Kidney (tissue), 14 donors: ENCODE measurements around the gene S1PR5. TPM values are rescaled to one million over a fixed set of nuclear protein-coding genes. Genes with fewer than 3 reads are reported as not detected.

Experiments
- DNase-seq, 5 donors: peaks; one replicate each; pipeline ENCODE4 v3.0.0-alpha.2; 2013 to 2020
- FAIRE-seq: peaks from 2 replicates; lab custom pipeline; 2012; peaks lifted over from hg19 to GRCh38; lab: Jason Lieb, UNC
- H3K27ac ChIP-seq, 2 donors: one replicate each; pipeline ENCODE4 v1.7.0; 2013; ENCODE audit warnings: low read depth in 2 of 2, low read length in 2 of 2, inconsistent platforms in 1 of 2
- H3K27me3 ChIP-seq: one replicate; pipeline ENCODE4 v1.7.1; 2013; ENCODE audit warnings: low read length, inconsistent platforms; ENCODE audit not compliant: control insufficient read depth, insufficient read depth
- H3K36me3 ChIP-seq, 3 donors: one replicate each; pipeline versions ENCODE4 v1.7.0 to v1.7.1; 2013; ENCODE audit warnings: low read length in 3 of 3, control low read depth in 1 of 3, inconsistent platforms in 1 of 3; ENCODE audit not compliant: insufficient read depth in 3 of 3, control insufficient read depth in 2 of 3
- H3K4me1 ChIP-seq, 3 donors: one replicate each; pipeline versions ENCODE4 v1.7.0 to v1.7.1; 2013; ENCODE audit warnings: low read length in 3 of 3, inconsistent platforms in 1 of 3, low read depth in 1 of 3; ENCODE audit not compliant: control insufficient read depth in 2 of 3, insufficient read depth in 2 of 3
- H3K4me3 ChIP-seq, 3 donors: one replicate each; pipeline versions ENCODE4 v1.7.0 to v1.8.1; 2013; ENCODE audit warnings: low read length in 3 of 3, control low read depth in 1 of 3, inconsistent platforms in 1 of 3
- H3K9ac ChIP-seq, 3 donors: one replicate each; pipeline versions ENCODE4 v1.7.0 to v1.7.1; 2013; ENCODE audit warnings: low read length in 3 of 3, control low read depth in 1 of 3, inconsistent platforms in 1 of 3
- H3K9me3 ChIP-seq, 3 donors: one replicate each; pipeline versions ENCODE4 v1.7.0 to v1.7.1; 2013; ENCODE audit warnings: low read length in 3 of 3, control low read depth in 1 of 3, inconsistent platforms in 1 of 3; ENCODE audit not compliant: control insufficient read depth in 2 of 3, insufficient read depth in 1 of 3
- intact Hi-C: fragments of 100-400 bp; cut with DNase I; formaldehyde crosslinking; loops from one replicate; pipeline ENCODE4 v1.11.1; 2022
- polyA plus RNA-seq: library from polyadenylated mRNA; stranded (reverse); fragments of 350-450 nt; fragmentation: Illumina TruSeq; extraction: RNeasy Lipid Tissue Mini Kit (QIAGEN cat#74804); gene quantifications from one replicate; pipeline ENCODE4 v1.2.3, GENCODE V29; 2014; ENCODE audit warnings: low read depth, low replicate concordance; ENCODE audit not compliant: insufficient read depth
- total RNA-seq: library from RNA; stranded (reverse); fragmentation: NEBNext Ultra II Directional; extraction: Animal tissue kit (Norgen Biotek cat#: 25700); gene quantifications from one replicate; pipeline ENCODE4 v1.2.1, GENCODE V29; 2021
- TF ChIP-seq, protein P1 (sequence below): IDR thresholded peaks from 3 replicates; pipeline ENCODE4 v1.5.1; 2012; ENCODE audit warnings: mild to moderate bottlenecking, moderate library complexity, borderline replicate concordance; ENCODE audit not compliant: insufficient read depth; ENCODE audit errors: extremely low read depth
- donor health status: control.
- donor health status: control.
- donor health status: control.
- donor health status: control.
- donor health status: control.
- donor health status: DM: yes; HTN: yes; CAD: no.
- donor health status: Normal renal cell carcinoma (clear cell type).

The S1PR5 gene
- total and polyA plus RNA-seq, 2 donors from 2014 or later, result 0.69 to 0.84 TPM

DNA sequence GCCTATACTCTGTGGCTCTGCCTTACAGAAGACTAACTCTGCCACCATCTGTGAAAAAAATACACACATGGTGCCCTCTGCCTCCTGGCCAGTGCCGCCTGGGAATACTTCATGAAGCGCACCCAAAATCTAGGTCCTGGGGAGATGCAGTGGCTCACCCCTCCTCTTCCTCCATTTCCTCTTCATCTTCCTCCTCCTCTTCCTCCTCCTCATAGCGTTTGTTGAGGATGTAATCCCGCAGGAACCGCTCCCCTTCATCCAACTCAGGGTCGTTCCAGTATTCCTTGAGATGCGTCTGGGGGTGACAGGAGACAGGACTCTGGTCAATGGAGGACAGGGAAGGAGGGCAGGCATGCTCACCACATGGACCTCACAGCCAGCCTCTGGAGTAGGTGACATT lies 42.9 kb upstream of the S1PR5 start:
- no peak for FAIRE-seq
- intact Hi-C loops, result no loop called here
- no peak overlapping the region for H3K27ac ChIP-seq

DNA sequence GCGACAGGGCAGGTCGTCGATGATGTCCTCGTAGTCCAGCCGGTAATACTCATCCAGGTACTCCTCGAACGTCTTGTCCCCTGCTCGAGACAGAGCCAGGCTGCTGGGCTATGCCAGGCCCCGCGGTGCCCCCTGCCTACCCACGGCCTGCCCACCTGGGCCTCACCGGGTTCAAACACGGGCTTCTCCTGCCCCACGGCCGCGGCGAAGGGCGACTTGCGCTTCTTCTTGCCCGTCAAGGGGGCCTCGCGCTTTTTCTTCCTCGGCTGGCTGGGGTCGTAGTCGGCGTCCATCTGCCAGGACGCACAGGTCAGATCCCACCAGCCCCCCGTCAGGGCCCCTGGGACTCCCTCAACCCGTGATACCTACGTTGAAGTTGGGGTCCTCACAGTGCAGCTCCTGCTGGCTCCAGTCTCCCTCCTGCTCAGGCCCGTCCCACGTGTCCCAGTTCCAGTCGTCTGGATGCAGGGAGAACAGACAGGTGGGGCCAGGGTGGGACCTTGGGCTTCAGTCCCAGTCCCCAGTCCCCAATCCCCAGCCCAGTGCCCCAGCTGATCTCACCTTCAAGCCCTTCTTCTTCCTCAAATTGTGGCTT lies 40.5 kb upstream of the S1PR5 start:
- Histone ChIP-seq H3K4me3 (no peak overlapping the region), H3K27ac (no peak overlapping the region), H3K9me3 (no peaks in the 10 kb centered on the region), H3K9ac (no peak overlapping the region), H3K36me3 (peaks cover 0 to 43% (median 24%) of the 10 kb centered on the region in 3 donors), H3K27me3 (no peaks in the 10 kb centered on the region), H3K4me1 (no peaks in the 10 kb centered on the region)
- peak in 1 of 5 donors; percentile 76 for DNase-seq
- FAIRE-seq, result no peak
- TF ChIP-seq, protein P1, sequence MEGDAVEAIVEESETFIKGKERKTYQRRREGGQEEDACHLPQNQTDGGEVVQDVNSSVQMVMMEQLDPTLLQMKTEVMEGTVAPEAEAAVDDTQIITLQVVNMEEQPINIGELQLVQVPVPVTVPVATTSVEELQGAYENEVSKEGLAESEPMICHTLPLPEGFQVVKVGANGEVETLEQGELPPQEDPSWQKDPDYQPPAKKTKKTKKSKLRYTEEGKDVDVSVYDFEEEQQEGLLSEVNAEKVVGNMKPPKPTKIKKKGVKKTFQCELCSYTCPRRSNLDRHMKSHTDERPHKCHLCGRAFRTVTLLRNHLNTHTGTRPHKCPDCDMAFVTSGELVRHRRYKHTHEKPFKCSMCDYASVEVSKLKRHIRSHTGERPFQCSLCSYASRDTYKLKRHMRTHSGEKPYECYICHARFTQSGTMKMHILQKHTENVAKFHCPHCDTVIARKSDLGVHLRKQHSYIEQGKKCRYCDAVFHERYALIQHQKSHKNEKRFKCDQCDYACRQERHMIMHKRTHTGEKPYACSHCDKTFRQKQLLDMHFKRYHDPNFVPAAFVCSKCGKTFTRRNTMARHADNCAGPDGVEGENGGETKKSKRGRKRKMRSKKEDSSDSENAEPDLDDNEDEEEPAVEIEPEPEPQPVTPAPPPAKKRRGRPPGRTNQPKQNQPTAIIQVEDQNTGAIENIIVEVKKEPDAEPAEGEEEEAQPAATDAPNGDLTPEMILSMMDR, result no peak
- intact Hi-C loops, result no loop called here

More for the DNA sequence above, 42.9 kb upstream of the S1PR5 start:
- TF ChIP-seq, protein P1, result no peak
- Histone ChIP-seq H3K4me1 (peaks cover 0 to 3% (median 0%) of the 10 kb centered on the region in 3 donors), H3K9ac (no peak overlapping the region), H3K27me3 (no peaks in the 10 kb centered on the region), H3K9me3 (no peaks in the 10 kb centered on the region), H3K36me3 (peaks cover 0 to 32% (median 19%) of the 10 kb centered on the region in 3 donors), H3K4me3 (no peak overlapping the region)
- no peak for DNase-seq

DNA sequence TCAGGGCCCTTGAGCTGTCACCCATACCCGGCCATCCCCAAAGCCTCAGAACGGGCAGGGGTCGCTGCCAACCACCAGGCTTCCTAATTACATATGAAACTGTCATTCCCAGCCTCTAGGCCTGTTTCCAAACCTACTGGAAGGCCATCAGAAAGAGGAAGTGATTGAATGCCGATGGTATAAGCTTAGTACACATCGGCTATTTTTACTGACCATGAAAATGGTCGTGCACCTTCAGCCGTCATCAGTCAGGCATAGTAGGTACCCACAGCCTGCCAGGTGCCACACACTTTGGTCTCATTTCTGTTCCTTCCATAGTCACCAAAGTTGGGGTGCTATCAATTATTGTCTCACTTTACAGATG lies 38.3 kb upstream of the S1PR5 start:
- no peak overlapping the region for H3K27ac ChIP-seq

More for the DNA sequence above, 38.3 kb upstream of the S1PR5 start:
- peaks cover 0 to 56% (median 27%) of the 10 kb centered on the region in 3 donors for H3K36me3 ChIP-seq
- no peak overlapping the region for H3K4me3 ChIP-seq
- TF ChIP-seq, protein P1, result no peak
- H3K4me1 ChIP-seq, result no peaks in the 10 kb centered on the region
- intact Hi-C loops, result no loop called here
- no peak overlapping the region for H3K9ac ChIP-seq
- FAIRE-seq (no peak), DNase-seq (no peak)
- H3K27me3 ChIP-seq, result no peaks in the 10 kb centered on the region
- H3K9me3 ChIP-seq, result no peaks in the 10 kb centered on the region
